Adrenal gland (tissue), 12 donors: ENCODE results near the gene PPIA. TPM values are rescaled to one million over a fixed set of nuclear protein-coding genes. Genes with fewer than 3 reads are reported as not detected.
"Not testable (repeated sequence)": the region's sequence is repeated elsewhere in the genome, so short reads cannot be mapped to it uniquely, and the experiment has no call there.

Experiments
- DNase-seq, 7 donors: peaks; one replicate each; pipeline ENCODE4 v3.0.0-alpha.2; 2019 to 2020
- H3K27ac ChIP-seq, 5 donors: fragments of 200-600 bp; sonication (generic) in 4 of 5; 1 replicate in 3 of 5; 2 replicates in 2 of 5; pipeline versions ENCODE4 v1.5.1 to v1.8.0; 2016 to 2020; ENCODE audit warnings: mild to moderate bottlenecking in 1 of 5
- H3K27me3 ChIP-seq: fragments of 200-600 bp; 2 replicates; pipeline ENCODE4 v1.8.0; 2021
- H3K36me3 ChIP-seq, 2 donors: fragments of 200-600 bp; replicated peaks in 1 of 2; 1 replicate in 1 of 2; 2 replicates in 1 of 2; pipeline versions ENCODE4 v1.5.1 to v1.8.0; 2018 to 2022
- H3K4me1 ChIP-seq, 2 donors: fragments of 200-600 bp; replicated peaks in 1 of 2; 1 replicate in 1 of 2; 2 replicates in 1 of 2; pipeline versions ENCODE4 v1.5.1 to v1.8.0; 2018 to 2021
- H3K4me3 ChIP-seq, 4 donors: fragments of 200-600 bp; sonication (generic) in 3 of 4; one replicate each; pipeline ENCODE4 v1.5.1; 2016 to 2018
- H3K9me3 ChIP-seq, 3 donors: fragments of 200-600 bp; sonication (generic) in 1 of 3; replicated peaks in 1 of 3; 1 replicate in 2 of 3; 2 replicates in 1 of 3; pipeline versions ENCODE4 v1.5.1 to v1.8.0; 2016 to 2021
- POLR2A ChIP-seq, 2 donors: fragments of 450-650 bp; IDR thresholded peaks; one replicate each; pipeline ENCODE4 v1.6.1; 2017; ENCODE audit warnings: antibody characterized with exemption in 2 of 2, mild to moderate bottlenecking in 2 of 2, moderate library complexity in 1 of 2
- WGBS, 4 donors: extraction: QIAGEN DNeasy Blood & Tissue Kit in 2 of 4; methylation state at CpG; one replicate each; pipeline versions ENCODE4 v1.1.5 to v1.1.7; 2013 to 2017; 5-methylcytosine and 5-hydroxymethylcytosine counted together
- intact Hi-C, 2 donors: fragments of 100-400 bp; cut with DNase I; formaldehyde crosslinking; loops; one replicate each; pipeline versions ENCODE4 v1.14.1 to v1.15.0; 2022 to 2023
- polyA plus RNA-seq, 3 donors: library from polyadenylated mRNA; stranded (reverse); fragments of 200-250 nt in 2 of 3; fragments of 350-450 nt in 1 of 3; fragmentation: Illumina TruSeq in 1 of 3; extraction: RNeasy Lipid Tissue Mini Kit (QIAGEN cat#74804) in 1 of 3; gene quantifications; one replicate each; pipeline ENCODE4 v1.2.3, GENCODE V29; 2013 to 2014
- total RNA-seq, 9 donors: library from RNA; depleted of rRNA in 4 of 9; stranded (reverse); fragments of >200 nt in 4 of 9; fragments of 120-200 nt in 1 of 9; fragmentation: NEBNext Ultra II Directional in 1 of 9; extraction: Animal tissue kit (Norgen Biotek cat#: 25700) in 1 of 9; gene quantifications; one replicate each; pipeline versions ENCODE4 v1.1.0 to v1.2.4, GENCODE V29; 2013 to 2023
- TF ChIP-seq, protein P1 (sequence below), 6 experiments: fragments of 450-650 bp in 4 of 6; fragments of 200-600 bp in 2 of 6; sonication (generic) in 1 of 6; IDR thresholded peaks; 1 replicate in 5 of 6; 2 replicates in 1 of 6; pipeline versions ENCODE4 v1.5.1 to v1.8.0; 2016 to 2021; ENCODE audit warnings: antibody characterized with exemption in 6 of 6, mild to moderate bottlenecking in 2 of 6, moderate library complexity in 1 of 6
- donor health status: healthy with polysubstance abuse.
- donor health status: Bipolar disorder and iron deficiency.
- donor health status: DM: yes; HTN: yes; CAD: no.
- donor health status: DM: no; HTN: no; CAD: no.
- donor health status: DM: no; HTN: no; CAD: no.
- donor health status: DM: yes; HTN: yes; CAD: no.

Gene PPIA
- total and polyA plus RNA-seq, 12 donors, result 589 to 3,672 (median 1,389) TPM

DNA sequence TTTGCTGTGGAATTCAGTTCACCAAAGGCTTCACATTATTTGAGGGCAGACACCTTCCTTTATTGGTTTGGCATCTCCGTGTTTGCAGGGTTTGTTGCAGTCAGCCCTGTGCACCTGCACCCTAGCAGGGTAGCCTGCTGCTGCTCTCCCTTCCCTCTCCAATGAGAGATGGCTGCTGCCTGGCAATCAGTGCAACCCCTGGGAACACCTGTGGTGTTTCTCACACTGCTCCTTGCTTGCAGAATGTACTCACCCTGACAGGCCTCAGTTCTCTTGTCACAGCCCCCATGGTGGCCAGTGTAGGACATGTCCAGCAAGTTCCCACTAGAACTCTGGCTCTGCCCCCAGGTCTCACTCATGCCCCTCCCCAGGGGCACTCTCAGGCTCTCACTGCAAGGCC is 12.1 kb upstream of the PPIA start:
- 62 to 91% (median 78%) methylated on average over 1 of the region's 1 CpG for WGBS, 4 donors
- intact Hi-C loops, result no loop called here
- Histone ChIP-seq H3K9me3 (no peaks in the 10 kb centered on the region), H3K4me1 (no peaks in the 10 kb centered on the region), H3K27ac (no peak overlapping the region), H3K27me3 (no peaks in the 10 kb centered on the region), H3K4me3 (no peak overlapping the region), H3K36me3 (no peaks in the 10 kb centered on the region)
- TF ChIP-seq POLR2A (IDR thresholded peaks at IDR 0.05), result no peak
- TF ChIP-seq, protein P1, sequence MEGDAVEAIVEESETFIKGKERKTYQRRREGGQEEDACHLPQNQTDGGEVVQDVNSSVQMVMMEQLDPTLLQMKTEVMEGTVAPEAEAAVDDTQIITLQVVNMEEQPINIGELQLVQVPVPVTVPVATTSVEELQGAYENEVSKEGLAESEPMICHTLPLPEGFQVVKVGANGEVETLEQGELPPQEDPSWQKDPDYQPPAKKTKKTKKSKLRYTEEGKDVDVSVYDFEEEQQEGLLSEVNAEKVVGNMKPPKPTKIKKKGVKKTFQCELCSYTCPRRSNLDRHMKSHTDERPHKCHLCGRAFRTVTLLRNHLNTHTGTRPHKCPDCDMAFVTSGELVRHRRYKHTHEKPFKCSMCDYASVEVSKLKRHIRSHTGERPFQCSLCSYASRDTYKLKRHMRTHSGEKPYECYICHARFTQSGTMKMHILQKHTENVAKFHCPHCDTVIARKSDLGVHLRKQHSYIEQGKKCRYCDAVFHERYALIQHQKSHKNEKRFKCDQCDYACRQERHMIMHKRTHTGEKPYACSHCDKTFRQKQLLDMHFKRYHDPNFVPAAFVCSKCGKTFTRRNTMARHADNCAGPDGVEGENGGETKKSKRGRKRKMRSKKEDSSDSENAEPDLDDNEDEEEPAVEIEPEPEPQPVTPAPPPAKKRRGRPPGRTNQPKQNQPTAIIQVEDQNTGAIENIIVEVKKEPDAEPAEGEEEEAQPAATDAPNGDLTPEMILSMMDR (IDR thresholded peaks at IDR 0.05), result no peak
- no peak for DNase-seq

DNA sequence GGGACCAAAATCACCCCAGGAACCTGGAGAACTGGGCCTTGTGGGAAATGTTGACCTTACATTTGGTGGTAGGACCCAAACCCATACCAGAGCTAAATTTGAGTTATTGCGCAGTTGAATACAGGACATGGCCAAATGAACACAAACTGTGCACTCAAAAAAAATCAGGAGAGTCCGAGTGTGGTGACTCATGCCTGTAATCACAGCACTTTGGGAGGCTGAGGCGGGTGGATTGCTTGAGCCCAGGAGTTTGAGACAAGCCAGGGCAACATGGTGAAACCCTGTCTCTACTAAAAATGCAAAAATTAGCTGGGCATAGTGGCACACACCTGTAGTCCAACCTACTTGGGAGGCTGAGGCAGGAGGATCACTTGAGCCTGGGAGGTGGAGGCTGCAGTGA is 11.3 kb upstream of the PPIA start:
- WGBS, 4 donors, result 83 to 93% (median 86%) methylated on average over 3 of the region's 3 CpGs

DNA sequence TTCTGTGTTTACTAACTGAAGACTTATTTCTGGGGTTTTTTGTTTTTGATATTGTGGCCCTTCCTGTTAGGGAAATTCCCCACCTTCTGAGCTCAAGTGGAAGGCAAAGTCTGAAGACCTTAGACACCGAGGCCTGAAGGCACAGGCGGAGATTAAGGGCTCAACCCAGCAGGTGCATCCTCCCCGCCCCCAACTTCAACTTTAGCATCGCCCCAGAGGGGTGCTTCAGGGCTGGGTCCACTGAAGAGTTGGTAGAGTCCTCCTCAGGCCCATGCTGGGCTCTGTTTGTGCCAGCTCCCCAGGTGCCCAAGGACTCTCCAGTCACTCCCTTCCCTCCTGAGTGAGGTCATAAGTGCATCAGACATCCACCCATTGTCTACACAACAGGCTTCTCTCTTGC is 9.4 kb upstream of the PPIA start:
- no peaks in the 10 kb centered on the region for H3K27me3 ChIP-seq
- no peaks in the 10 kb centered on the region for H3K9me3 ChIP-seq
- no peak for DNase-seq
- H3K27ac ChIP-seq, result no peak overlapping the region
- H3K36me3 ChIP-seq, result no peaks in the 10 kb centered on the region
- 71 to 91% (median 86%) methylated on average over 2 to 4 of the region's 4 CpGs for WGBS, 4 donors
- no peak overlapping the region for H3K4me3 ChIP-seq
- intact Hi-C loops, result no loop called here
- TF ChIP-seq, protein P1 (IDR thresholded peaks at IDR 0.05), result no peak
- TF ChIP-seq POLR2A (IDR thresholded peaks at IDR 0.05), result no peak
- H3K4me1 ChIP-seq, result no peaks in the 10 kb centered on the region

More for the DNA sequence above, 11.3 kb upstream of the PPIA start:
- H3K9me3 ChIP-seq, H3K4me1 ChIP-seq, DNase-seq, H3K27ac ChIP-seq, intact Hi-C loops, H3K4me3 ChIP-seq, H3K27me3 ChIP-seq, H3K36me3 ChIP-seq: not testable (repeated sequence)

DNA sequence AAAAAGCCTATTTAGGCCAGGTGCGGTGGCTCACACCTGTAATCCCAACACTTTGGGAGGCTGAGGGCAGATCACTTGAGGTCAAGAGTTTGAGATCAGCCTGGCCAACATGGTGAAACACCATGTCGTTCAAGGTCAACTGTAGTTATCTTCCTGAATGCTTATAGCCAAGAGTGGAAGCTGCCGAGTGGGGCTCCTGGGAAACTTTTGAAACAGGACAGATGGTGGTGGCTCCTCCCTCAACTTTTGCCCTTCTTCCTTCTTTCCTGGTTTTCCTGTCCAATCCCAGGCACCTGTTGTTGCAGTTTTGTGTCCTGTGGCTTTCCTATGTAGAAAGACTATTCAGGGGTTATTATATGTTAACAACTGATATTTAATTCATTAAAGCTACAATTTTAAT is 8.7 kb upstream of the PPIA start:
- no peaks in the 10 kb centered on the region for H3K4me1 ChIP-seq
- no peaks in the 10 kb centered on the region for H3K27me3 ChIP-seq
- no peak for DNase-seq
- 64 to 77% (median 70%) methylated on average over 3 of the region's 3 CpGs for WGBS, 4 donors
- intact Hi-C loops, result no loop called here
- H3K9me3 ChIP-seq, result no peaks in the 10 kb centered on the region
- H3K36me3 ChIP-seq, result no peaks in the 10 kb centered on the region
- H3K27ac ChIP-seq, result no peak overlapping the region
- no peak for TF ChIP-seq POLR2A (IDR thresholded peaks at IDR 0.05)
- TF ChIP-seq, protein P1 (IDR thresholded peaks at IDR 0.05), result no peak
- no peak overlapping the region for H3K4me3 ChIP-seq

DNA sequence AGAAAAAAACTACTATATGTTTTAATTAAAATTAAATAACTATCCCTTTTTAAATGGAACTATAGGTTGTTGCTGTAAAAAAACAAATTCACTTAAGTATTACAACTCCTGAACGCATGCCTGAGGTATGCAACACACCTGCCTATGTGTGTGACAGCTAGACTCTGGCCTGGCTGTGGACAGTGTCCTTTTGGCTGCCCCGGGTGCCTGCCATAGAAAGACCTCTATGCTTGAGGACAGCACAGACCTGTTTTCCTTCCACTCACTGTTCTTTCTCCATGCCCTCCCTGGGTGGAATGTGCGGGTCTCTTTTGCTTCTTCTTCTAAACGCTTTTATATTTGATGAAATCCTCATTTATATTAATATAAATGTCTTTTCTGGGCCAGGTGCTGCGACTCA is 6.5 kb upstream of the PPIA start:
- no peak for DNase-seq
- Histone ChIP-seq H3K36me3 (no peaks in the 10 kb centered on the region), H3K4me1 (no peaks in the 10 kb centered on the region), H3K27me3 (no peaks in the 10 kb centered on the region), H3K27ac (no peak overlapping the region), H3K4me3 (no peak overlapping the region), H3K9me3 (no peaks in the 10 kb centered on the region)
- 77 to 88% (median 82%) methylated on average over 5 of the region's 5 CpGs for WGBS, 4 donors
- TF ChIP-seq, protein P1 (IDR thresholded peaks at IDR 0.05), result no peak
- no peak for TF ChIP-seq POLR2A (IDR thresholded peaks at IDR 0.05)
- intact Hi-C loops, result no loop called here
